B cell (primary cell): ENCODE measurements around the gene ZNF622. TPM values are rescaled to one million over a fixed set of nuclear protein-coding genes. Genes with fewer than 3 reads are reported as not detected.

Experiments
- ATAC-seq: fragments of 200-7000 bp; cut with Tn5 transposase; one replicate; pipeline ENCODE4 v1.10.0; 2021; ENCODE audit warnings: low read depth, mild to moderate bottlenecking, moderate number of reproducible peaks, moderate library complexity
- CTCF ChIA-PET: fragments of 350-600 bp; sonication (Branson Sonifier 250); formaldehyde crosslinking; loops from one replicate; lab custom pipeline; 2021; ENCODE audit warnings: antibody characterized with exemption, inconsistent platforms; lab: Charles Lee
- POLR2A ChIA-PET: fragments of 350-600 bp; sonication (Branson Sonifier 250); formaldehyde crosslinking; loops from one replicate; lab custom pipeline; 2021; ENCODE audit warnings: antibody characterized with exemption; lab: Charles Lee
- DNase-seq: peaks from one replicate; pipeline ENCODE4 v3.0.0; 2013
- H2AFZ ChIP-seq: 2 replicates; pipeline ENCODE4 v1.6.1; 2012; ENCODE audit warnings: mild to moderate bottlenecking, low read depth, low read length; ENCODE audit not compliant: insufficient read depth, poor library complexity, severe bottlenecking
- H3K27ac ChIP-seq, 2 donors: 1 replicate in 1 of 2; 2 replicates in 1 of 2; pipeline ENCODE4 v1.5.1; 2012 to 2013; ENCODE audit warnings: low read length in 2 of 2, mild to moderate bottlenecking in 2 of 2, moderate library complexity in 1 of 2
- H3K27me3 ChIP-seq, 4 experiments: fragments of 200-600 bp in 1 of 4; sonication (generic) in 1 of 4; replicated peaks in 1 of 4; 1 replicate in 2 of 4; 2 replicates in 2 of 4; pipeline versions ENCODE4 v1.6.1 to v1.7.0; 2013 to 2016; ENCODE audit warnings: low read length in 3 of 4, mild to moderate bottlenecking in 2 of 4, mixed read lengths in 1 of 4, moderate library complexity in 1 of 4; ENCODE audit not compliant: insufficient read depth in 4 of 4, control insufficient read depth in 3 of 4; ENCODE audit errors: control extremely low read depth in 1 of 4
- H3K36me3 ChIP-seq, 2 experiments: replicated peaks in 1 of 2; 1 replicate in 1 of 2; 2 replicates in 1 of 2; pipeline versions ENCODE4 v1.6.1 to v1.7.1; 2013; ENCODE audit warnings: low read length in 1 of 2; ENCODE audit not compliant: insufficient read depth in 2 of 2, control insufficient read depth in 1 of 2; ENCODE audit errors: control extremely low read depth in 1 of 2, extremely low read depth in 1 of 2
- H3K4me1 ChIP-seq, 2 donors: fragments of 200-600 bp in 1 of 2; sonication (generic) in 1 of 2; 1 replicate in 1 of 2; 2 replicates in 1 of 2; pipeline versions ENCODE4 v1.5.1 to v1.6.1; 2013 to 2017; ENCODE audit warnings: low read length in 2 of 2; ENCODE audit not compliant: control insufficient read depth in 2 of 2, insufficient read depth in 2 of 2
- H3K4me2 ChIP-seq: replicated peaks from 2 replicates; pipeline ENCODE3; 2012; ENCODE audit warnings: mild to moderate bottlenecking, low read depth, low read length; ENCODE audit not compliant: poor library complexity, severe bottlenecking
- H3K4me3 ChIP-seq, 5 experiments: fragments of 200-600 bp in 1 of 5; sonication (generic) in 1 of 5; 1 replicate in 3 of 5; 2 replicates in 2 of 5; pipeline versions ENCODE4 v1.5.1 to v1.7.0; 2011 to 2016; ENCODE audit warnings: low read length in 4 of 5, mild to moderate bottlenecking in 4 of 5, low read depth in 2 of 5, control low read depth in 1 of 5, moderate library complexity in 1 of 5; ENCODE audit not compliant: insufficient read depth in 1 of 5; ENCODE audit errors: control extremely low read depth in 1 of 5, extremely low read depth in 1 of 5
- H3K79me2 ChIP-seq: fragments of 200-600 bp; sonication (generic); one replicate; pipeline ENCODE4 v1.6.0; 2016; ENCODE audit warnings: low read length; ENCODE audit not compliant: control insufficient read depth, insufficient read depth
- H3K9ac ChIP-seq: fragments of 200-600 bp; sonication (generic); 2 replicates; pipeline ENCODE4 v1.6.1; 2017; ENCODE audit warnings: mild to moderate bottlenecking, low read length, moderate library complexity
- H3K9me3 ChIP-seq, 3 donors: one replicate each; pipeline versions ENCODE4 v1.6.1 to v1.7.1; 2013; ENCODE audit warnings: low read length in 2 of 3; ENCODE audit not compliant: control insufficient read depth in 2 of 3, insufficient read depth in 1 of 3; ENCODE audit errors: control extremely low read depth in 1 of 3
- H4K20me1 ChIP-seq: 2 replicates; pipeline ENCODE4 v1.6.0; 2012; ENCODE audit warnings: mild to moderate bottlenecking, low read length; ENCODE audit not compliant: insufficient read depth, control insufficient read depth, poor library complexity, severe bottlenecking
- H3K27ac Mint-ChIP-seq: one replicate; pipeline ENCODE4 v1.8.0; 2021; ENCODE audit warnings: mixed read lengths
- H3K27me3 Mint-ChIP-seq: one replicate; pipeline ENCODE4 v1.8.0; 2021; ENCODE audit warnings: mixed read lengths
- H3K4me1 Mint-ChIP-seq: one replicate; pipeline ENCODE4 v1.8.0; 2021; ENCODE audit warnings: mixed read lengths
- H3K4me3 Mint-ChIP-seq: one replicate; pipeline ENCODE4 v1.8.0; 2021; ENCODE audit warnings: mixed read lengths
- H3K9me3 Mint-ChIP-seq: one replicate; pipeline ENCODE4 v1.8.0; 2022; ENCODE audit warnings: mixed read lengths; ENCODE audit not compliant: insufficient read depth
- EZH2 ChIP-seq: IDR thresholded peaks from 2 replicates; pipeline ENCODE4 v1.6.1; 2012; ENCODE audit warnings: borderline replicate concordance, low read depth, mild to moderate bottlenecking, moderate library complexity, low read length; ENCODE audit not compliant: insufficient read depth, poor library complexity, severe bottlenecking
- WGBS: methylation state at CpG from one replicate; pipeline ENCODE4 v1.1.5; 2013; ENCODE audit warnings: missing lambda C conversion rate; ENCODE audit not compliant: insufficient coverage; 5-methylcytosine and 5-hydroxymethylcytosine counted together
- intact Hi-C: fragments of 100-400 bp; cut with micrococcal nuclease; formaldehyde crosslinking; loops from one replicate; pipeline ENCODE4 v1.10.0; 2022
- polyA plus RNA-seq: library from polyadenylated mRNA; depleted of rRNA; stranded (reverse); fragments of >200 nt; gene quantifications from 2 replicates; pipeline ENCODE4 v1.2.3, GENCODE V29; 2012
- total RNA-seq, 2 donors: library from RNA; stranded (reverse); fragments of 120-200 nt in 1 of 2; gene quantifications; 1 replicate in 1 of 2; 2 replicates in 1 of 2; pipeline versions ENCODE4 v1.2.3 to v1.2.4, GENCODE V29; 2013 to 2022
- TF ChIP-seq, protein P1 (sequence below): fragments of 200-600 bp; IDR thresholded peaks from one replicate; pipeline ENCODE4 v1.8.0; 2022; ENCODE audit warnings: antibody characterized with exemption, mild to moderate bottlenecking

The ZNF622 gene
- total and polyA plus RNA-seq, 2 donors (not counting 1 experiment from before 2014, with no cell fraction given): 7.5 to 37.1 TPM

DNA sequence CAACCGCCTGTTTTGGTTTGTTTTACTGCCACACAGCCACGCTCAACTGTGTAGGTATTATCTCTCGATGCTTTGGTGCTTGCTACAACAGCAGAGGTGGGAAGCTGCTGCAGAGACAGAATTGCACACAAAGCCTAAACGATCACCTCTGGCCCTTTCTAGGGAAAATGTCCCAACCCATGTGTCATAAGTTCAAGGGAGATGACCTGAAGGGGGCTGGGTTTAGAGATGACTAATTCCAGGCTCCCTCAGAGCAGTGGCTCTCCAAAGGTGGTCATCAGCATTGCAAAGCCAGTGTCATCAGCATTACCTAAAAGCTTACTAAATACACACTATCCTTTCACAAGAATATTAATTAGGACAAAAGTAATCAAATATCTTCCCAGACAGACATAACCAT, 10.9 kb downstream of the ZNF622 start:
- H3K9me3 ChIP-seq: no peaks in the 10 kb centered on the region
- H3K9ac ChIP-seq: no peak overlapping the region
- no peak overlapping the region for H3K4me2 ChIP-seq
- H3K4me1 Mint-ChIP-seq: peaks cover 36% of the 10 kb centered on the region
- no peaks in the 10 kb centered on the region for H3K27me3 Mint-ChIP-seq
- H3K4me3 ChIP-seq: no peak overlapping the region
- WGBS: 97% methylated on average over 3 of the region's 4 CpGs
- peaks cover 33 to 75% of the 10 kb centered on the region in 2 experiments for H3K36me3 ChIP-seq
- peaks cover 29% of the 10 kb centered on the region for H3K79me2 ChIP-seq
- ChIA-PET POLR2A (no interaction called here), CTCF (interaction anchor here (1.4 to 3.1 kb wide), 7 partner anchors 8 to 294 kb away, joined by 3 to 18 read pairs (median 11); no protein-coding TSS in a partner anchor)
- H3K4me3 Mint-ChIP-seq: no peak overlapping the region
- H2AFZ ChIP-seq: no peak overlapping the region
- H3K4me1 ChIP-seq: peaks cover 7 to 9% of the 10 kb centered on the region in 2 donors
- no peak overlapping the region for H3K27ac Mint-ChIP-seq
- H3K9me3 Mint-ChIP-seq: no peaks in the 10 kb centered on the region
- DNase-seq (no peak), ATAC-seq (no peak)
- peaks cover 43% of the 10 kb centered on the region for H4K20me1 ChIP-seq
- H3K27me3 ChIP-seq: no peaks in the 10 kb centered on the region
- no peak for TF ChIP-seq EZH2
- TF ChIP-seq, protein P1, sequence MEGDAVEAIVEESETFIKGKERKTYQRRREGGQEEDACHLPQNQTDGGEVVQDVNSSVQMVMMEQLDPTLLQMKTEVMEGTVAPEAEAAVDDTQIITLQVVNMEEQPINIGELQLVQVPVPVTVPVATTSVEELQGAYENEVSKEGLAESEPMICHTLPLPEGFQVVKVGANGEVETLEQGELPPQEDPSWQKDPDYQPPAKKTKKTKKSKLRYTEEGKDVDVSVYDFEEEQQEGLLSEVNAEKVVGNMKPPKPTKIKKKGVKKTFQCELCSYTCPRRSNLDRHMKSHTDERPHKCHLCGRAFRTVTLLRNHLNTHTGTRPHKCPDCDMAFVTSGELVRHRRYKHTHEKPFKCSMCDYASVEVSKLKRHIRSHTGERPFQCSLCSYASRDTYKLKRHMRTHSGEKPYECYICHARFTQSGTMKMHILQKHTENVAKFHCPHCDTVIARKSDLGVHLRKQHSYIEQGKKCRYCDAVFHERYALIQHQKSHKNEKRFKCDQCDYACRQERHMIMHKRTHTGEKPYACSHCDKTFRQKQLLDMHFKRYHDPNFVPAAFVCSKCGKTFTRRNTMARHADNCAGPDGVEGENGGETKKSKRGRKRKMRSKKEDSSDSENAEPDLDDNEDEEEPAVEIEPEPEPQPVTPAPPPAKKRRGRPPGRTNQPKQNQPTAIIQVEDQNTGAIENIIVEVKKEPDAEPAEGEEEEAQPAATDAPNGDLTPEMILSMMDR: no peak
- no peak overlapping the region for H3K27ac ChIP-seq
- intact Hi-C loops: loop anchor here (5.0 kb wide), 1 partner anchor 1347 kb away; no protein-coding TSS in a partner anchor

DNA sequence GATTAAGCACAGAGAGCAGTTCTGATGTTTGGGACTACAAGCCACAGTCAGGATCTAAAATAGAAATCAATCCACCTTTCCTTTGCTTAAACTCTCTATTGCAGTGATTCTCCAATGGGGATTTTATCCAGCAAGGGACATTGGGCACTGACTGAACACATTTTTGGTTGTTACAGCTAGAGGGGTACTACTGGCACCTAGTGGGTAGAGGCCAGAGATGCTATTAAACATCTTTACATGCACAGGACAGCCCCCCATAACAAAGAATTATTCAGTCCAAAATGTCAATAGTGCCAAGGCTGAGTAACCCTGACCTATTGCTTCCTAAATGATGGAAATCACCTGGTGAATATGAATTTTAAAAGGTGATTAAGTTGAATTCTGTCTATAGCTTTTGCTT, 12.0 kb downstream of the ZNF622 start:
- TF ChIP-seq, protein P1: no peak
- no peak for TF ChIP-seq EZH2
- Histone ChIP-seq H3K4me2 (no peak overlapping the region), H3K4me1 (peaks cover 7 to 9% of the 10 kb centered on the region in 2 donors), H3K79me2 (peaks cover 29% of the 10 kb centered on the region), H3K36me3 (peaks cover 36 to 73% of the 10 kb centered on the region in 2 experiments), H4K20me1 (peaks cover 43% of the 10 kb centered on the region), H3K27me3 (no peaks in the 10 kb centered on the region), H3K4me3 (no peak overlapping the region), H3K9ac (no peak overlapping the region), H2AFZ (no peak overlapping the region), H3K9me3 (no peaks in the 10 kb centered on the region), H3K27ac (no peak overlapping the region)
- intact Hi-C loops: no loop called here
- no peak overlapping the region for H3K4me3 Mint-ChIP-seq
- no peak for DNase-seq
- no peak overlapping the region for H3K27ac Mint-ChIP-seq
- peaks cover 29% of the 10 kb centered on the region for H3K4me1 Mint-ChIP-seq
- H3K9me3 Mint-ChIP-seq: no peaks in the 10 kb centered on the region
- ChIA-PET CTCF (interaction anchor here (3.0 kb wide), 1 partner anchor 10 kb away, joined by 15 read pairs; no protein-coding TSS in a partner anchor), POLR2A (no interaction called here)
- ATAC-seq: no peak
- H3K27me3 Mint-ChIP-seq: no peaks in the 10 kb centered on the region
